ENCODE data around the gene IGFL4. TPM values are rescaled to one million over a fixed set of nuclear protein-coding genes. Genes with fewer than 3 reads are reported as not detected.

The IGFL4 gene
- total and polyA plus RNA-seq, 4 experiments from 2014 or later, result not detected

DNA sequence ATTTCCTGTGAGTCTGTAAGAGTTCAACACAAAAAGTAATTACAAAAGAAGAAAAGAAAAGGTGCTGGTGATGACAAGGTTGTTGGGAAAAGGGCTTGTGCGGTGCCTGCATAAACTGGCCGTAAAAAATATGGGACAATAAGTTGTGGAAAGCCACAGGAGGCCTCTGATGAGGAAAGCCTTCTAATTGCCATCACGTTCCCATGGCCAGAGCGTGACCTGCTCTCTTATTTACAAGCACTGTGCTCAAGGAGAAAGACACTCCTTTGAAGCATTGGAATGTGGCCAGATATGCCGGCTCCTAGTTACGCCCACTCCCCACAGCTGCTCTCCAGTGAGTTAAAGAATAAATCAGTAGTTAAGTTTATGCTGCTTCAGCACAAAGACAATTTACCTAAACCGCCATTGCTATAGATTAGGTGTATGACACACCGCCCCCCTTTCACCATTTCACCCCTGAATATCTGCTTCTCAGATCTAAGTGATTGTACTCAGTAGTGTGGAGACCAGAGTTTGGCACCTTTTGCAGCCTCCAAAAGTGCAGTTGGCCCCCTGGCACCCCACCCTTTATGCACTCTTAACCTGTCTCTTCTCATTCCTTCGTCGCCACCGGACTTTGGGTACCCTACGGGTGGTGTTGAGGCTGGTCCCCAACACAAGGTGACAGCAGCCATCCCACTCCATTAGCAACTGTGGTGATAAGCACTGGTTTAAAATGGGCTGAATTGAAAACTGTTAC is 9.8 kb downstream of the IGFL4 start:
- no peak overlapping the region for H3K4me3 Mint-ChIP-seq
- no peak overlapping the region for H3K27ac ChIP-seq (ENCODE audit: low read depth, low read length)
- POLR2A ChIA-PET (ENCODE audit: partially characterized antibody), result no interaction called here
- H3K36me3 Mint-ChIP-seq, result no peaks in the 10 kb centered on the region
- DNase-seq, result no peak
- CTCF ChIA-PET (ENCODE audit: partially characterized antibody), result interaction anchor here (1.0 to 5.2 kb wide), 2 partner anchors 12 to 234 kb away, joined by 3 to 88 read pairs; no protein-coding TSS in a partner anchor
- H3K27me3 ChIP-seq (ENCODE audit: insufficient read depth, low read length), result no peaks in the 10 kb centered on the region
- no peaks in the 10 kb centered on the region for H3K36me3 ChIP-seq (ENCODE audit: insufficient read depth, low read length)
- peaks cover 5% of the 10 kb centered on the region for H3K4me1 ChIP-seq (ENCODE audit: insufficient read depth, low read length)
- intact Hi-C loops (cut with micrococcal nuclease), result no loop called here
- H3K4me3 ChIP-seq (ENCODE audit: low read length in 2 of 2), result no peak overlapping the region
- peaks cover 4 to 11% of the 10 kb centered on the region in 2 donors for H3K27me3 Mint-ChIP-seq
- H3K4me1 Mint-ChIP-seq, result peaks cover 5 to 16% (median 12%) of the 10 kb centered on the region in 4 donors
- no peak overlapping the region for H3K27ac Mint-ChIP-seq
- H3K9me3 Mint-ChIP-seq, result peaks cover 0 to 6% (median 2%) of the 10 kb centered on the region in 8 donors
- no peaks in the 10 kb centered on the region for H3K9me3 ChIP-seq (ENCODE audit: control insufficient read depth in 1 of 2, low read length in 2 of 2)

DNA sequence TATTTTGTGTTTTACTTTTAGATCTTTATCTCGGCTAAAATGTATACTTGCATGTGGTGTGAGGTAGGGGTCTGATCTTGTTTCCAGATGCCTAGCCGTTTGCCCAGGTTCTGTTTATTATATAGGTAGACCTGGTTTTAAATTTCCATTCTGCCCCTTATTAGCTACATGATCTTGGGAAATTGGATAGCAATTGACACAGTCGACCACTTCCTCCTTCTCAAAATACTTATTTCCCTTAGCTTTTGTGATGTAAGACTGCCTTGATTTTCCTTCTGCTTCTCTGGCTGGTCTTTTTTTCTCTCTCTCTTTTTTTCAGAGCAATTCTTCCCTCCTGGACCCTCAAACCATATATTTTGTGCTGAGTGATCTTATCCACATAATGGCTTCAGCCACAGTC is 15.0 kb downstream of the IGFL4 start:
- peak overlapping the region in 2 of 8 donors; percentile 6 to 9 for H3K4me3 Mint-ChIP-seq
- H3K27ac ChIP-seq (ENCODE audit: low read depth, low read length), result no peak overlapping the region
- H3K4me1 Mint-ChIP-seq, result peaks cover 12 to 26% (median 18%) of the 10 kb centered on the region in 4 donors
- no peaks in the 10 kb centered on the region for H3K36me3 Mint-ChIP-seq
- CTCF ChIA-PET (ENCODE audit: partially characterized antibody), result interaction anchor here (0.6 to 5.2 kb wide), 4 partner anchors 9 to 239 kb away, joined by 3 to 88 read pairs (median 10); no protein-coding TSS in a partner anchor
- H3K4me1 ChIP-seq (ENCODE audit: insufficient read depth, low read length), result peaks cover 11% of the 10 kb centered on the region
- no peaks in the 10 kb centered on the region for H3K9me3 ChIP-seq (ENCODE audit: control insufficient read depth in 1 of 2, low read length in 2 of 2)
- no peak overlapping the region for H3K27ac Mint-ChIP-seq
- H3K9me3 Mint-ChIP-seq, result peaks cover 0 to 7% (median under 1%) of the 10 kb centered on the region in 8 donors
- intact Hi-C loops (cut with micrococcal nuclease), result loop anchor here (5.0 kb wide), 1 partner anchor 461 kb away; no protein-coding TSS in a partner anchor
- DNase-seq, result no peak
- POLR2A ChIA-PET (ENCODE audit: partially characterized antibody), result interaction anchor here (0.8 kb wide), 1 partner anchor 11 kb away, joined by 3 read pairs; no protein-coding TSS in a partner anchor
- H3K27me3 ChIP-seq (ENCODE audit: insufficient read depth, low read length), result peaks cover 4% of the 10 kb centered on the region
- no peaks in the 10 kb centered on the region for H3K36me3 ChIP-seq (ENCODE audit: insufficient read depth, low read length)
- peaks cover 6 to 17% of the 10 kb centered on the region in 2 donors for H3K27me3 Mint-ChIP-seq
- no peak overlapping the region for H3K4me3 ChIP-seq (ENCODE audit: low read length in 2 of 2)

DNA sequence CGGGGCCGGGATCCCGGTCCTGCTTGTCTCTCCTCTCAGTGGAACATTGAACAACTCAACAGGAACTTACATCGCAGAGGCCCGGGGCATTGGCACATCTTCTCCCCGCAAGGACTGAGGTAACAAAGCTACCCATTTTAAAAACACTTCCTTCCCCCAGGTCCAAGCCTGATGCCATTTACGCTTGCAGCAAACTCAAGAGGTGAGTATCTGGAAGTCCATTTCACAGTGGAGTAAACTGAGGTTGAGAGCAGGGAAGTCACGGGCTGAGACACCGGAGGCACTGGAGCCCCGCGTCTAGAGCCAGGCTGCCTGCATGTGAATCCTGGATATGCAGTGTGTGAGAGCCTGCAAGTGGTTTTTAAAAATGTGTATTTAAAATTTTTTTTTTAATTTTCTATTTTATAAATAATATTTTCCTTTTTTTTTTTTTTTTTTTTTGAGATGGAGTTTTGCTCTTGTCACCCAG is 17.5 kb downstream of the IGFL4 start:
- Histone ChIP-seq H3K9me3 (ENCODE audit: control insufficient read depth in 1 of 2, low read length in 2 of 2) (no peaks in the 10 kb centered on the region), H3K36me3 (ENCODE audit: insufficient read depth, low read length) (no peaks in the 10 kb centered on the region), H3K27ac (ENCODE audit: low read depth, low read length) (no peak overlapping the region), H3K27me3 (ENCODE audit: insufficient read depth, low read length) (peaks cover 4% of the 10 kb centered on the region), H3K4me3 (ENCODE audit: low read length in 2 of 2) (no peak overlapping the region), H3K4me1 (ENCODE audit: insufficient read depth, low read length) (peaks cover 11% of the 10 kb centered on the region)
- Mint-ChIP-seq H3K36me3 (no peaks in the 10 kb centered on the region), H3K4me1 (peaks cover 10 to 21% (median 14%) of the 10 kb centered on the region in 4 donors), H3K9me3 (peaks cover 0 to 7% (median under 1%) of the 10 kb centered on the region in 8 donors), H3K4me3 (no peak overlapping the region), H3K27ac (peak overlapping the region in 1 of 7 donors; percentile 25), H3K27me3 (peaks cover 5 to 13% of the 10 kb centered on the region in 2 donors)
- ChIA-PET POLR2A (ENCODE audit: partially characterized antibody) (no interaction called here), CTCF (ENCODE audit: partially characterized antibody) (interaction anchor here (1.7 kb wide), 1 partner anchor 13 kb away, joined by 3 read pairs; no protein-coding TSS in a partner anchor)
- intact Hi-C loops (cut with micrococcal nuclease), result no loop called here
- no peak for DNase-seq

DNA sequence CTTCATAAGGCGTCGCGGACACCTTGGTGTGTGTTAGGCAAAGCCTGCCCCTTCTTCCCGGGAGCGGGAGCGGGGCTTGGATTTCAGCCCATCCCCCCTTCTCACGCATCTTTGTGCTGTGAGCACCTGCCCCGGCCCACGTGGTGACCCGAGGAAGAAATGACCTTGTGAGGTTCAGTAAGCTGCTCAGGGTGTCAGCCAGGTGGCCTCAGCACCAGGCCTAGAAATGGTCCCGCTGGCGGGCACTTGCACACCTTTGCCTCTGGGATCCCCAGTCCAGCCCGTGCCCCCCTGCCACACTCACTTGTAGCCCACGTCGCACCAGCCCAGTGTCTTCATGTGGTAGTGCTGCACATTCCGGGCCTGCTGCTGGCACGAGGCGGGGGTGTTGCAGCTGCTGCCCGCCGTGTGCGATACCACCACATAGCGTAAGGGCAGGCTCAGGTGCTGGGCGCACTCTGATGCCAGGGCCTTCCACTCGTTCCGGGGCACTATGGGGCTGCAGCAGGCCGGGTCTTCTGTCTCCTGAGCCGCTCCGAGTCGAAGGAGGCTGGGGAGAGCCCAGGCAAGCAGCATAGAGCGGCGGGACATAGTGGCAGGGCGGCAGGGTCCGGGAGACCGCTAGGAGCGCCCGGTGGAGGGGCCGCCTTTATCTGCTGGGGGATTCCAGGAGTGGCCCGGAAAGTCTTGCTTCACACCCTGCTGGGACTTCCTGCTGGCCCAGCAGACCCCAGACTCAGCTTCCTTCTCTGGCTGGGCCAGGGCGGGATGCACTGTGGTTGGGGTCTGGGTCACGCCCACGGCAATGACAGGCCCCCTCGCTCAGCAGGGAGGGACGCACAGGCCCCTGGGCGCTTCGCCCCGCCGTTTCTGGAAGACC is 18.1 kb downstream of the IGFL4 start, which contains the start of gene PGLYRP1:
Gene PGLYRP1, minus strand, starts transcription at position 623 of the 880 bp plus-strand sequence. Its CDS starts 32 bp downstream, at position 591.
- peaks cover 4% of the 10 kb centered on the region for H3K27me3 ChIP-seq (ENCODE audit: insufficient read depth, low read length)
- H3K4me1 ChIP-seq (ENCODE audit: insufficient read depth, low read length), result peaks cover 11% of the 10 kb centered on the region
- H3K27me3 Mint-ChIP-seq, result peaks cover 5 to 13% of the 10 kb centered on the region in 2 donors
- peak within 1 kb of the TSS in 1 of 7 donors; percentile 25 for H3K27ac Mint-ChIP-seq
- CTCF ChIA-PET (ENCODE audit: partially characterized antibody), result interaction anchor here (1.7 kb wide), 1 partner anchor 12 kb away, joined by 3 read pairs; no protein-coding TSS in a partner anchor
- no peaks in the 10 kb centered on the region for H3K36me3 Mint-ChIP-seq
- H3K36me3 ChIP-seq (ENCODE audit: insufficient read depth, low read length), result no peaks in the 10 kb centered on the region
- no peak within 1 kb of the TSS for H3K4me3 Mint-ChIP-seq
- no peak for DNase-seq
- peaks cover 10 to 21% (median 14%) of the 10 kb centered on the region in 4 donors for H3K4me1 Mint-ChIP-seq
- intact Hi-C loops (cut with micrococcal nuclease), result no loop called here
- H3K27ac ChIP-seq (ENCODE audit: low read depth, low read length), result no peak within 1 kb of the TSS
- POLR2A ChIA-PET (ENCODE audit: partially characterized antibody), result no interaction called here
- no peak within 1 kb of the TSS for H3K4me3 ChIP-seq (ENCODE audit: low read length in 2 of 2)
- no peaks in the 10 kb centered on the region for H3K9me3 ChIP-seq (ENCODE audit: control insufficient read depth in 1 of 2, low read length in 2 of 2)
- peaks cover 0 to 7% (median under 1%) of the 10 kb centered on the region in 8 donors for H3K9me3 Mint-ChIP-seq

DNA sequence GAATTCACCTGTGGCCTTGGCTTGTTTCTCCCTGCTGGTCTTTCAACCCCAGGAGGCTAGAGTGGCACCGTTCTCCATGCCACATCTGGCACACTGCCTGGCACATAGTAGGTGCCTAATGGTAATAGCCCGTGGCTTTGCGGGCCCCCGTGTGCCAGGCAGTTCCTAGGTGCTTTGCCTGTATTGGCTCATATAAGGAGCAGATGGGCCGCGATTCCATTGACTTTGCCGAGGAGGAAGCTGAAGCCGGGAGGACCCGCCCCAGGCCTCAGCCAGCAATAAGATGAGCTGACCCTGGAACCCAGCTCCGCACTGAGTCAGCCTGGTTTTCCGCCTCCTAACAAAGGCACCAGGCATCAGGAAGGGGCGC is 18.8 kb downstream of the IGFL4 start:
- peaks cover 4% of the 10 kb centered on the region for H3K27me3 ChIP-seq (ENCODE audit: insufficient read depth, low read length)
- ChIA-PET POLR2A (ENCODE audit: partially characterized antibody) (no interaction called here), CTCF (ENCODE audit: partially characterized antibody) (no interaction called here)
- Mint-ChIP-seq H3K27ac (no peak overlapping the region), H3K27me3 (peaks cover 5 to 13% of the 10 kb centered on the region in 2 donors), H3K36me3 (no peaks in the 10 kb centered on the region), H3K4me1 (peaks cover 10 to 21% (median 14%) of the 10 kb centered on the region in 4 donors), H3K4me3 (no peak overlapping the region), H3K9me3 (peaks cover 0 to 7% (median under 1%) of the 10 kb centered on the region in 8 donors)
- intact Hi-C loops (cut with micrococcal nuclease), result no loop called here
- peaks cover 14% of the 10 kb centered on the region for H3K4me1 ChIP-seq (ENCODE audit: insufficient read depth, low read length)
- H3K9me3 ChIP-seq (ENCODE audit: control insufficient read depth in 1 of 2, low read length in 2 of 2), result no peaks in the 10 kb centered on the region
- H3K36me3 ChIP-seq (ENCODE audit: insufficient read depth, low read length), result no peaks in the 10 kb centered on the region
- H3K27ac ChIP-seq (ENCODE audit: low read depth, low read length), result no peak overlapping the region
- no peak for DNase-seq
- no peak overlapping the region for H3K4me3 ChIP-seq (ENCODE audit: low read length in 2 of 2)

DNA sequence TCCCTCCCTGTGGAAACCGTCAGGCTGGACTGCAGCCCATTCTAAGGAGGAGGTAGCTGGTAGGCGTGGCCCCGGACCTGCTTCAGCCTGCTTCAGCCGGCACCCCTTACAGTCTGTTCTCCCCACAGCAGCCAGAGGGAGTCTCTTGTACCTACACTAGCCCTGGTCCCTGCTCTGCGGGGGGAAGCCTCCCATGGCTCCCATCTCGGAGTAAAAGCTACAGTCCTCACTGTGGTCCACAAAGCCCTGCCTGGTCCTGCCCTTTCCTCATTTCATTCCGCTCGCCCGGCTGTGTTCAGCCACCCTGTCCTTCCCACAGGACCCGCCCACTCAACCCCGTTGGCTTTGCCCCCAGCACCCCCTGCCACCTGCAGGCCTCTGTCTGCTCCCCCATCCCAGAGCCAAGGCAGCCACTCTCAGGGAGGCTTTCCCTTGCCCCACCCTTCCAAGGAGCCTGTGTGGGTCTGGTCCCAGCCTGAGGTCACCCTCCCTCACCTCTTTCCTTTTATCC is 19.2 kb downstream of the IGFL4 start:
- ChIA-PET POLR2A (ENCODE audit: partially characterized antibody) (no interaction called here), CTCF (ENCODE audit: partially characterized antibody) (no interaction called here)
- intact Hi-C loops (cut with micrococcal nuclease), result no loop called here
- Histone ChIP-seq H3K27ac (ENCODE audit: low read depth, low read length) (no peak overlapping the region), H3K4me3 (ENCODE audit: low read length in 2 of 2) (no peak overlapping the region), H3K36me3 (ENCODE audit: insufficient read depth, low read length) (no peaks in the 10 kb centered on the region), H3K9me3 (ENCODE audit: control insufficient read depth in 1 of 2, low read length in 2 of 2) (no peaks in the 10 kb centered on the region), H3K4me1 (ENCODE audit: insufficient read depth, low read length) (peaks cover 16% of the 10 kb centered on the region), H3K27me3 (ENCODE audit: insufficient read depth, low read length) (peaks cover 4% of the 10 kb centered on the region)
- Mint-ChIP-seq H3K4me1 (peaks cover 11 to 22% (median 14%) of the 10 kb centered on the region in 4 donors), H3K36me3 (no peaks in the 10 kb centered on the region), H3K9me3 (peaks cover 0 to 7% (median under 1%) of the 10 kb centered on the region in 8 donors), H3K27ac (peak overlapping the region in 1 of 7 donors; percentile 4), H3K4me3 (no peak overlapping the region), H3K27me3 (peaks cover 5 to 13% of the 10 kb centered on the region in 2 donors)
- no peak for DNase-seq

Measured in CD4-positive, alpha-beta memory T cell (primary cell).